SJCRH30 (cell line): ENCODE data around the gene ATP10A. TPM values are rescaled to one million over a fixed set of nuclear protein-coding genes. Genes with fewer than 3 reads are reported as not detected.
A peak's percentile ranks its signal among the peaks of the same experiment; 100 is the strongest.

Experiments
- DNase-seq, 2 experiments: peaks; one replicate each; pipeline ENCODE4 v3.0.0-alpha.2; 2015 to 2020
- H3K27ac ChIP-seq: fragments of 250-450 bp; sonication (Bioruptor Pico); 2 replicates; pipeline ENCODE4 v1.5.1; 2020; ENCODE audit warnings: mild to moderate bottlenecking, moderate library complexity
- H3K27me3 ChIP-seq: fragments of 250-450 bp; sonication (Bioruptor Pico); 2 replicates; pipeline ENCODE4 v1.5.1; 2020; ENCODE audit warnings: mild to moderate bottlenecking, moderate library complexity
- H3K36me3 ChIP-seq: fragments of 250-450 bp; sonication (Bioruptor Pico); 2 replicates; pipeline ENCODE4 v1.5.1; 2020; ENCODE audit warnings: mild to moderate bottlenecking, moderate library complexity
- H3K4me1 ChIP-seq: fragments of 250-450 bp; sonication (Bioruptor Pico); 2 replicates; pipeline ENCODE4 v1.5.1; 2020; ENCODE audit warnings: mild to moderate bottlenecking, moderate library complexity
- H3K4me3 ChIP-seq: fragments of 250-450 bp; sonication (Bioruptor Pico); 2 replicates; pipeline ENCODE4 v1.5.1; 2020; ENCODE audit warnings: mild to moderate bottlenecking, moderate library complexity
- H3K9me3 ChIP-seq: fragments of 250-450 bp; sonication (Bioruptor Pico); replicated peaks from 2 replicates; pipeline ENCODE4 v1.5.1; 2020; ENCODE audit warnings: mild to moderate bottlenecking, moderate library complexity
- total RNA-seq: library from RNA; depleted of rRNA; stranded (reverse); fragments of >200 nt; shearing (Covaris generic); gene quantifications from 2 replicates; pipeline ENCODE4 v1.2.3, GENCODE V29; 2014

Gene ATP10A
- total RNA-seq, 1 experiment from 2014 or later = 1.5 TPM

DNA sequence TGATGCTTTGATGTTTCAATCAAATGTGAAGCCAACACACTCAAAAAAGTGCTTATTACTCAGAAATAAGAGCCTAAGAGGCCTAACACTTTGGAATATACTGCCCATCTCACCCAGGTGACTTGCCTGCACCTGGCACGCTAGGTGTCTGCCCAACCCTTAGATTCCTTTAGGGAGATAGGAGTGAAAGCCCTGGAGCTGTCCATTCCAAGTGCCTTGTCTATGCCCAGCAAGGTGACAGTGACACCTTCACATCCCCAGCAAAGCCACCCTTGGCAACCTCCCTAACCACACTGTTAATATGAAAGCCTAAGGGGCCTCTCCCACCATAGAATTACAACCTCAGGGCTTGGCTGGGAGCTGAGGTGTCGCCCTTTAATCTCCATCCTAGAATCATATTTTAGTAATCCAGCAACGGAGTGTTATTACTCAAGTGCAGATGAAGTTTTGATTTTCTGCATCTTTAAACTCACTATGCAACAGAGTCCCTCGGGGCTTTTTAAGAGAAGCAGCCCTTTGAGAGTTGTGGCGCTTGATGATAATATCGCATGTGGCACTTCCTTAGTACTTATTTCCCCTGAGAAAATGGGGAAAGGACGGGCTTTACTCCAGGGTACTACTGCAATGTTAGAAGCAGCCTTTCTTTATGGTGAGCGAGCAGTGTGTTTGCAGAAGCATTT, 24.8 kb downstream of the ATP10A start:
- H3K36me3 ChIP-seq = no peaks in the 10 kb centered on the region
- H3K27me3 ChIP-seq = no peaks in the 10 kb centered on the region
- no peaks in the 10 kb centered on the region for H3K4me1 ChIP-seq
- no peak overlapping the region for H3K27ac ChIP-seq
- no peak overlapping the region for H3K4me3 ChIP-seq
- no peaks in the 10 kb centered on the region for H3K9me3 ChIP-seq
- DNase-seq = no peak

DNA sequence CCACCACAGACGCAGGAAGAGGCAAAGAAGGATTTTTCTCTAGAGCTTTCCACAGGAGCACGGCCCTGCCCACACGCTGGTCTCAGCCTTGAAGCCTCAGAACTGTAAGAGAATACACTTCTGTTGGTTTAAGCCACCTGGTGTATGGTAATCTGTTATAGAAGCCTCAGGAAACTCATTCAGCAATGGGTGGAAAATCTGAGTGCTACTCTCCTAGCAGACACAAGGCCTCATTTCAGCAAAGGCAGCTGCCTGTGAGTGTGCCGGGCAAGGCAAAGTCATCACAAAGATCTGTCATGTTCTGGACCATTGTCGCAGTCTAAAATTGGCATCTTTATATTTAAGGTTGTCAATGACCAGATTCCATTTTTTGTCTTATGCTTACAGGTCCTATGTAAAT, 31.0 kb downstream of the ATP10A start:
- no peaks in the 10 kb centered on the region for H3K4me1 ChIP-seq
- H3K27me3 ChIP-seq = no peaks in the 10 kb centered on the region
- no peaks in the 10 kb centered on the region for H3K9me3 ChIP-seq
- peak in 1 of 2 experiments; percentile 3 for DNase-seq
- H3K4me3 ChIP-seq = no peak overlapping the region
- no peak overlapping the region for H3K27ac ChIP-seq
- no peaks in the 10 kb centered on the region for H3K36me3 ChIP-seq

DNA sequence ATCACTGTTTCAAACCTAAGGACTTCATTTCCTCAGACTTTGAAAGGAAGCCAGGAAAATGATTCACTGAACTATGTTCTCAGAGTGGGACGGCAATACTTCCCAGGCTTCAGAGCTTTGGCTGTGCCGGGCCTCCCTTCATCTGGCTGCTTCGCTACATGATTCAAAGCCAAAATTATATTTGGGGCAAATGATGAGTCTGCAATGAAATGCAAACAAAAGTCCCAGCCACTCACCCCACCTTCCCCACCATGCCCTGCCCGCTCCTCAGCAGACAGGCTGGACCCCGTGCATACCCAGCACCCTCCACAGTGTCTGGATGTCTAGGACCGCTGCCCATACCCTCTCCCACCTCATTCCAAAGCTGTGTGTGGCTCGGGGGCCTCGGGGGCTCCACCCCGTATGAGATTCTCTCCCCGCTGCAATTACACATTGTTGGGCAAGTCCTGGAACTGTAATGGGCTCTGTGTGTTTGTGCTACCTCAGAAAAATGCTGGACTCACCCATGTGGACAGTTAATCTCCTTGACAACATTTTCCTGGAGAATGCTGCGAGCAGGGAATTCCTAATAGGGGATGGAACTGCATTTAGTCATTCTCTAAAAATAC, 32.2 kb downstream of the ATP10A start:
- Histone ChIP-seq H3K9me3 (no peaks in the 10 kb centered on the region), H3K27ac (no peak overlapping the region), H3K27me3 (no peaks in the 10 kb centered on the region), H3K4me1 (no peaks in the 10 kb centered on the region), H3K4me3 (no peak overlapping the region), H3K36me3 (no peaks in the 10 kb centered on the region)
- no peak for DNase-seq

DNA sequence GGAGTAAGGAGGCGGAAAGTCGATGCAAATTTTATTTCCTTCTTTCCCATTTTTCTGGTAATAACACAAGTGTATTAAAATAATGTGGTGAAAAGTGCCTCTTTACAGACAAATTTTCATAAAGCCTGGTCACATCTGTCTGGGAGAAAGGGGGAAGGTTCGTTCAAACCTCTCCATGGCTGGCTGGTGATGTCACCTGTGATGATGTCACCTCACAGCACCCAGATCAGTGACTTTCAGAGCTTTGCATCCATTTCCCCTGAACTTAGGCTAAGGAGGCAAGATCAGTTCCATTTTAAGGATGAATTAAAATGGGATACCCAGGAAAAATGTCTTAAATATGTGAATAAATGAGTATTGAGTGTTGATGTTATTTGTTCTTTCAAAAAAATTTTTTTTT, 34.1 kb downstream of the ATP10A start:
- no peaks in the 10 kb centered on the region for H3K4me1 ChIP-seq
- DNase-seq = no peak

DNA sequence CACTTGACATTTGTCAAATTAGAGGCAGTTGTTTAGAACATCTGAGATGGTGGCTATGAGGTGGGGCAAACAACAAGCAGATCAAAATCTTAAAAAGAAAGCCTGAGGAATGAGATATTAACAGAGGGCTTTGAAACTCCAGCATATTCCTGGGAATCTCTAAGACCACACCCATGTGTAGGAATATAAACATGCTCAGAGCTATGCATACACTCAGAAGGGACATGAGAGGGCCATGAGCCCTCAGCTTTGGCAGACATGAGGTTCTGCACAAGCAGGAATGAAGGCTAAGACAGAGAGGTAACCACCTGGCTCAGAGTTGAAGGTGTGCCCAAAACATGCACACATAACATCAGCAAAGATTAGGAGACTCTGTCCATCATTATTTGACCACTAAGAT, 37.9 kb downstream of the ATP10A start:
- no peak for DNase-seq
- Histone ChIP-seq H3K27ac (no peak overlapping the region), H3K4me3 (no peak overlapping the region), H3K4me1 (no peaks in the 10 kb centered on the region), H3K9me3 (no peaks in the 10 kb centered on the region), H3K27me3 (no peaks in the 10 kb centered on the region), H3K36me3 (no peaks in the 10 kb centered on the region)

More for the DNA sequence above, 34.1 kb downstream of the ATP10A start:
- Histone ChIP-seq H3K27ac (no peak overlapping the region), H3K9me3 (no peaks in the 10 kb centered on the region), H3K27me3 (no peaks in the 10 kb centered on the region), H3K36me3 (no peaks in the 10 kb centered on the region), H3K4me3 (no peak overlapping the region)

DNA sequence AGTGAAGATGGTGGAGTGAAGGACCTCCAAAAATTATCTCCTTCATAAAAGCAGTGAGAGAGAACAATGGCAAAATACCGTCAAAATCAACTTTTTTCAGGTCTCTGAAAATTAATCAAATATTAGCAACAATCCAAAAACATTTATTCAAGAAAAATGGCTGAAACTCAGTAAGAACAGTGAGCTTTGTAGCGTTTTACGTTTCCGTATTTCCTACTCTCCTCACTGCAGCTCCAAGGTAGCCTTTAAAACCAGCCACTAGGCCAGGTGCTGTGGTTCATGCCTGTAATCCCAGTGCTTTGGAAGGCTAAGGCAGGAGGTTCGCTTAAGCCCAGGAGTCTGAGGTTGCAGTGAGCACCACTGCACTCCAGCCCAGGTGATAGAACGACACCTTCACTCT, 38.5 kb downstream of the ATP10A start:
- Histone ChIP-seq H3K27me3 (no peaks in the 10 kb centered on the region), H3K9me3 (no peaks in the 10 kb centered on the region), H3K4me3 (no peak overlapping the region), H3K36me3 (no peaks in the 10 kb centered on the region), H3K27ac (no peak overlapping the region), H3K4me1 (no peaks in the 10 kb centered on the region)
- no peak for DNase-seq

DNA sequence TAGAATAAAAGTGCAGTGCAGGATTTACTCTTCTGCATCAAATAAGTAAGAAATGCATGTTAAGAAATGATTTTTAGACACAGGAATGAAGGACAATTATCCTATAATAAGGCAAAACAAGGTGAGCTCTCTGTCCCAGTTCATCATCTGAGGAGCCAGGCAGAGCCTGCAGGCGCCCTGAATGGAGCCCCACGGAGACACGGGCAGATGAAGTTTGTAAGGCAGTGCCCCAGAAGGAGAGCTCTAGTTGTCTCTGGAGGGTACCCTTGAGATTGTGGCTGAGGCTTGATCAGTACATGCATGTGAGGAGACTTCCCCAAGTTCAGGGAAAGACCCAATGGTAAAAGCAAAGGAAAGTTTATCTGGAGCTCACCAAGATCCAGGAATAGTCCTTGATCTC, 50.3 kb downstream of the ATP10A start:
- no peak for DNase-seq
- Histone ChIP-seq H3K27me3 (no peaks in the 10 kb centered on the region), H3K27ac (no peak overlapping the region), H3K4me1 (no peaks in the 10 kb centered on the region), H3K4me3 (no peak overlapping the region), H3K9me3 (no peaks in the 10 kb centered on the region), H3K36me3 (no peaks in the 10 kb centered on the region)

DNA sequence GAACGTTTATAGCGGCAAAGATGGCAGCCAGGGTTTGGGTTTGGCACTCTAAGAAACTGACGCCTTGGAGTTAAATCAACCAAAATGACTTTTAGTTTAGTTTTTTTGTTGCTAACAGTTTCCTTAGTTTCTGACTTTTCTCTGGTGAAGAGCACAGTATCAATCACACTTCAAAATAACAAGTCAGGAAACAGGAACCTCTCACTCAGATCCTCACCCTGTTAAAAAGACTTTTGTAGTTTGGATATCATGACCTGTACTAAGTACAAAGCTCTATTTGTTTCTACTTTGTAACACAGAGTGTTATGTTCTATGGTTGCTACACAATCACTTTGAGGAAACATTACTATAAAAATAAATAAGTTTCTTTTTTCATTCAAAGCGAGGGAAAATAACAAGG, 51.1 kb downstream of the ATP10A start:
- H3K36me3 ChIP-seq = no peaks in the 10 kb centered on the region
- H3K4me3 ChIP-seq = no peak overlapping the region
- H3K9me3 ChIP-seq = no peaks in the 10 kb centered on the region
- no peaks in the 10 kb centered on the region for H3K27me3 ChIP-seq
- DNase-seq = no peak
- no peaks in the 10 kb centered on the region for H3K4me1 ChIP-seq
- H3K27ac ChIP-seq = no peak overlapping the region

DNA sequence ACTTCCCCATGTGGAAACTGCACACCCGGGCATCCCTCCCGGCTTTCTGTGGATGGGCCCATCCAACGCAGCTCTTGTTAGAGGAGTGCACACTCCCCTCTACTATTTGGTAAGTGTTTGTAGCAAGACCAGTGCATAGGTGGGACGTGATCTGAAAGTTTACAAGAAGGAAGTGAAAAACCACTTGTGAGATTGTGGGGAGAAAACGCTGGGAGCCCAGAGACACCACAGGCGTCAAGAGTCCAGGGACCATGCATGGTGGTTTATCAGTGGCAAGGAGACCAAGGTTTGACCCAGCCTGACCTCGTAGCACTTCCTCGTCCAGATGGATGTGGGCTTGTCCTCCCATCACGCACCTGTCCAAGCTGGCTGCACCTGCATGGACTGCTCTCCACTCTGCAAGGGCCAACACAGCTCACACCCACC, 51.6 kb downstream of the ATP10A start:
- H3K27me3 ChIP-seq = no peaks in the 10 kb centered on the region
- no peak overlapping the region for H3K4me3 ChIP-seq
- H3K27ac ChIP-seq = no peak overlapping the region
- H3K4me1 ChIP-seq = no peaks in the 10 kb centered on the region
- no peaks in the 10 kb centered on the region for H3K36me3 ChIP-seq
- no peaks in the 10 kb centered on the region for H3K9me3 ChIP-seq
- DNase-seq = no peak

DNA sequence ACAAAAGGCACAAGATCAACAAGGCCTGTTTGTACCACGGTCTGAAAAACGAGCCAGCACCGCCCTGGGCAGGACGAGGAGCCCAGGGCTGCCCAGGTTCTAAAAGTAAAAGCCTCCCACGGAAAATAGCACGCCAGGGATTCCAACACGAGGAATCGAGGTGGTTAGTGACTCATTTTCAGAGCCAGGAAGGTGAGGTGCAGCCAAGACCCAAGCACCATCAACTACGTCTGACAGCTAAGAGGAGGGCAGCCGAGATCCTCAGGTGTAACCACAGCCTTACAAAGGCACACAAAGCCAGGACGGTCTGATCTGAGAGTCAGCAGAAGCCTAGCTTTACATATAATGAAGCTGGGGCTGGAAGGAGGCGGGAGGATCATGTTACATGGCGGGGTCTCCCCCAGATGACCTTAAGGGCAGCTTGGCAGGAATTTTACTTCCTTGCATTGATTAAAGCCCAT, 52.5 kb downstream of the ATP10A start:
- Histone ChIP-seq H3K9me3 (no peaks in the 10 kb centered on the region), H3K4me3 (no peak overlapping the region), H3K27me3 (no peaks in the 10 kb centered on the region), H3K27ac (no peak overlapping the region), H3K36me3 (no peaks in the 10 kb centered on the region), H3K4me1 (no peaks in the 10 kb centered on the region)
- no peak for DNase-seq

DNA sequence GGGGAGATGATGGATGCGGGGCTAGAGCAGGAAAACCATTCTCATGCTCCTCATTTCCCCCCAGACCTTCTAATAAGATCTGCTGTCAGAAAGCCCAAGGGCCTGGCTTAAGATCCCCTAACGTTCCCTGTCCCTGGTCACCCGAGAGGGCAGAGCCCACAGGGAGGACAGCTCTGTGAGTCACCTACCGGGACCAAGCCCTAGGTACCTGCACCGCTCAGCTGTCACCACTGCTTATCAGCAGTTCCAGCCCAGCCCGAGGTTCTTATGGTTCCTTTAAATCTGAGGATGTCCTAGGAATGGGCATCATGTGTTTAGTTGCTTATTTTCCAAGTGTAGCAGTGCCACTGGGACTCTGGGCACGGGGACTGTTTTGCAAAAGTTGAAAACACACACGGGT, 53.0 kb downstream of the ATP10A start:
- Histone ChIP-seq H3K4me3 (no peak overlapping the region), H3K36me3 (no peaks in the 10 kb centered on the region), H3K27me3 (no peaks in the 10 kb centered on the region), H3K9me3 (no peaks in the 10 kb centered on the region), H3K4me1 (no peaks in the 10 kb centered on the region), H3K27ac (no peak overlapping the region)
- DNase-seq = no peak

DNA sequence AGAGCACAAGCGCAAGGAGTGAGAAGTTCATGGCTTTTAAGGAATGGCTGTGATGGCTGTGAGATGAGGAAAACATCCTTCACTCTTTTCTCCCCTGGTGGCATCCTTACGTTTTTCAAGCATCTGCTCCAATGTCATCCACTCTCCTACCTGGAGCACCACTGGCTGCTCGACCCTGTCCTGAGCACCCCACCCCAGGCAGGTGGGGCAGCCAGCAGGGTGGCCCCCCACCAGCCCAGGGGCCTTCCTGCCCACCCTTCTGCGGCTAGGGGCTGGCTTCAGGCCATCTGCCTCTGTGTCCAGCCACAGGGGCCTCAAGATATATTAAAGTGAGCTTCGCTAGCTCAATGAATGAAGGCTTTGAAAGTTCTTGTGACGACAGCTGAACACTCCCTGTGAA, 56.1 kb downstream of the ATP10A start:
- DNase-seq = no peak
- H3K4me3 ChIP-seq = no peak overlapping the region
- H3K27ac ChIP-seq = no peak overlapping the region
- H3K9me3 ChIP-seq = no peaks in the 10 kb centered on the region
- no peaks in the 10 kb centered on the region for H3K4me1 ChIP-seq
- H3K36me3 ChIP-seq = no peaks in the 10 kb centered on the region
- no peaks in the 10 kb centered on the region for H3K27me3 ChIP-seq

DNA sequence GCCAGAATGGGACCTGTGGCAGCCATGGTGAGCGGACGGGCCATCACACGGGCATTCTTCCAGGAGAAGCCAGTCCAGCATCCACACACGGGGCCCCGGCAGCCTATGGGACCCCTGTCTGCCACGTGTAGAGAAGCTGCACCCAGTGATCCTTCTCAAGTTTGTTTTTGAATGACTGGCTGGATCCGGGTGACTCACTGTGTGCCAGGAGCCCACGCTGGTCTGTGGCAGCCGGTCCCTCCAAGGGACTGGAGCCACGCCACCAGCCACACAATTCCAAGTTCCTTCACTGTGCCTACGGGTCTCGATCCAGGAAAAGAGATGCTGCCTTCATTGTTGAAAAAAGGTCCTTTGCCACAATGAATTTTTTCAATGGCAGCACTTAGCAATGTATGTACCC, 58.1 kb downstream of the ATP10A start:
- H3K9me3 ChIP-seq = no peaks in the 10 kb centered on the region
- H3K36me3 ChIP-seq = no peaks in the 10 kb centered on the region
- no peak for DNase-seq
- no peak overlapping the region for H3K4me3 ChIP-seq
- H3K27me3 ChIP-seq = no peaks in the 10 kb centered on the region
- no peak overlapping the region for H3K27ac ChIP-seq
- H3K4me1 ChIP-seq = no peaks in the 10 kb centered on the region

DNA sequence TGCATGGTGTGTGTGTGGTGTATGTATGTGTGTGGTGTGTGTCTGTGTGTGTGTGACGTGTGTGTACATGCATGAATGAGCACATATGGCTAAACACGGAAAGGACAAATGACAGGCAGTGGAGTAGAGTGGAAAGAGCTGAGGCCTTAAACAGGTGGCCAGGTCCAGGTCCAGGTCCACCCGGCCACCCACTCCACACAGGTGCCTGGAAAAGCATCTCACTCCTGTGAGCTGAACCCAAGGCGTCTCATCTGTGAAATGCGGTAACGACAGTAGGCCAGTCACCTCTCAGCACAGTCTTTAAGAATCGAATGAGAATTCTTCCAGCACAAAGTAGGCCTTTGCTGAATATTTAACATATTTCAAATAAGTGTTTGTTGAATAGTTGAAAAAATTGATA, 58.7 kb downstream of the ATP10A start:
- DNase-seq = no peak
- H3K36me3 ChIP-seq = no peaks in the 10 kb centered on the region
- no peaks in the 10 kb centered on the region for H3K27me3 ChIP-seq
- H3K9me3 ChIP-seq = no peaks in the 10 kb centered on the region
- H3K27ac ChIP-seq = no peak overlapping the region
- H3K4me3 ChIP-seq = no peak overlapping the region
- no peaks in the 10 kb centered on the region for H3K4me1 ChIP-seq

DNA sequence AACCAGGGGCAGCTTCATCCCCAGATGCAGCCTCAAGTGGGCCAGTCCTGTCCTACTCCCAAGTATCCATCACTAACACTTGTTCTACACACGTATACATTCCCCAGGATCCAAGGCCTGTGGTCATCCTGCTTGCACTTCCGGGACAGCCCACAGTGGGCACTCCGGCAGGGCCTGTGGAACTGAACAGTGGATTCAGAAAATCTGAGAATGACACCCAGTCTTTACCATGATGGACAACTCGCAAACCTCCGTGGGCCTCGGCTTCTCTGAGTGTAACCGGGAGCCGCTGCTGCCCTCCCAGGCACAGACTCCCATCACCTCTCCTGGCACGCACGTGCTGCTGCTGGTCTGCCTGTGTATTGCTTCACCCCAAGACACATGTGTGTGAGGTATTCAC, 59.6 kb downstream of the ATP10A start:
- H3K27ac ChIP-seq = no peak overlapping the region
- DNase-seq = no peak
- no peaks in the 10 kb centered on the region for H3K4me1 ChIP-seq
- H3K4me3 ChIP-seq = no peak overlapping the region
- no peaks in the 10 kb centered on the region for H3K27me3 ChIP-seq
- H3K9me3 ChIP-seq = no peaks in the 10 kb centered on the region
- no peaks in the 10 kb centered on the region for H3K36me3 ChIP-seq

DNA sequence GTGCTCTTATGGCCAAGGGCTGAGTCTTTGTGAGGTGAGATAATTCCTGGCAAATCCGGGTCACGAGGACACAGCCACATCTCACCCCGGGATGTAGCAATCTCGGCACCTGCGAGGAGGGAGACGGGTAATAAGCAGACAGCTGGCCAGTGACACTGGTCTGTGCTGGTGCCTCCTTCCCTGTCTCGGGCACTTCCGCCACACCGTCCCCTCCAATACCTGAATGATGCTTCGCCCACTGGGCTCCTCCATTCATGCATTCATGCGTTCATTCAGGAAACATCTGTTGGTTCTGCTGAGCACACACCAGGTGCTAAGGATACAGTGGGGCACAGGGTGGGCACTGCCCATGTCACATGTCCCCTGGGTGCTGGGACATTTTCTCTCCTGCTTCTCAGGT, 60.1 kb downstream of the ATP10A start:
- Histone ChIP-seq H3K27ac (no peak overlapping the region), H3K4me1 (no peaks in the 10 kb centered on the region), H3K27me3 (no peaks in the 10 kb centered on the region), H3K9me3 (no peaks in the 10 kb centered on the region), H3K4me3 (no peak overlapping the region), H3K36me3 (no peaks in the 10 kb centered on the region)
- no peak for DNase-seq
